IPS DF 6.9 (cell line): ENCODE data around the gene BCDIN3D.
"Not testable (repeated sequence)": the region's sequence is repeated elsewhere in the genome, so short reads cannot be mapped to it uniquely, and the experiment has no call there.

ENCODE experiments used
- DNase-seq: peaks from one replicate; pipeline ENCODE4 v3.0.0-alpha.2; 2013; ENCODE audit warnings: low read depth, low spot score
- H3K27ac ChIP-seq: one replicate; pipeline ENCODE4 v1.5.1; 2013; ENCODE audit warnings: low read length, control low read depth
- H3K27me3 ChIP-seq: 2 replicates; pipeline ENCODE4 v1.6.1; 2013; ENCODE audit warnings: mild to moderate bottlenecking, low read length; ENCODE audit not compliant: control insufficient read depth, insufficient read depth
- H3K36me3 ChIP-seq: 2 replicates; pipeline ENCODE4 v1.6.1; 2013; ENCODE audit warnings: low read length; ENCODE audit not compliant: control insufficient read depth, insufficient read depth
- H3K4me1 ChIP-seq: 2 replicates; pipeline ENCODE4 v1.6.1; 2013; ENCODE audit warnings: low read length; ENCODE audit not compliant: control insufficient read depth, insufficient read depth
- H3K4me3 ChIP-seq: 2 replicates; pipeline ENCODE4 v1.5.1; 2013; ENCODE audit warnings: mild to moderate bottlenecking, low read length
- H3K9me3 ChIP-seq: 2 replicates; pipeline ENCODE4 v1.6.1; 2013; ENCODE audit warnings: low read length, inconsistent platforms; ENCODE audit not compliant: control insufficient read depth, insufficient read depth
- WGBS: extraction: QIAGEN DNeasy Blood & Tissue Kit; methylation state at CpG from one replicate; pipeline ENCODE4 v1.1.7; 2013; ENCODE audit warnings: mixed read lengths, missing lambda C conversion rate; ENCODE audit not compliant: insufficient read length, insufficient coverage; 5-methylcytosine and 5-hydroxymethylcytosine counted together

The BCDIN3D gene

GRCh38 chr12:49868952-49869815, 26.3 kb upstream of the BCDIN3D start:
- Histone ChIP-seq H3K27me3 (no peaks in the 10 kb centered on the region), H3K9me3 (no peaks in the 10 kb centered on the region), H3K4me3 (no peak overlapping the region), H3K4me1 (no peaks in the 10 kb centered on the region), H3K27ac (no peak overlapping the region), H3K36me3 (no peaks in the 10 kb centered on the region)
- WGBS = no CpG with 5 or more reads among the region's 16 CpGs
- no peak for DNase-seq

GRCh38 chr12:49868449-49868848, 25.5 kb upstream of the BCDIN3D start:
- Histone ChIP-seq H3K27me3 (no peaks in the 10 kb centered on the region), H3K9me3 (no peaks in the 10 kb centered on the region), H3K4me3 (no peak overlapping the region), H3K36me3 (no peaks in the 10 kb centered on the region), H3K27ac (no peak overlapping the region), H3K4me1 (no peaks in the 10 kb centered on the region)
- no CpG with 5 or more reads among the region's 16 CpGs for WGBS
- DNase-seq = no peak

GRCh38 chr12:49867570-49868341, 24.9 kb upstream of the BCDIN3D start:
- H3K36me3 ChIP-seq = no peaks in the 10 kb centered on the region
- no peak for DNase-seq
- no CpG with 5 or more reads among the region's 11 CpGs for WGBS
- H3K27me3 ChIP-seq = no peaks in the 10 kb centered on the region
- H3K27ac ChIP-seq = no peak overlapping the region
- no peaks in the 10 kb centered on the region for H3K9me3 ChIP-seq
- H3K4me1 ChIP-seq = no peaks in the 10 kb centered on the region
- H3K4me3 ChIP-seq = no peak overlapping the region

GRCh38 chr12:49866859-49867569, 24.1 kb upstream of the BCDIN3D start:
- DNase-seq = peak; percentile 54
- no peaks in the 10 kb centered on the region for H3K36me3 ChIP-seq
- H3K27ac ChIP-seq = no peak overlapping the region
- no CpG with 5 or more reads among the region's 19 CpGs for WGBS
- H3K9me3 ChIP-seq = no peaks in the 10 kb centered on the region
- H3K27me3 ChIP-seq = no peaks in the 10 kb centered on the region
- no peak overlapping the region for H3K4me3 ChIP-seq
- H3K4me1 ChIP-seq = no peaks in the 10 kb centered on the region

GRCh38 chr12:49865782-49866135, 22.9 kb upstream of the BCDIN3D start:
- Histone ChIP-seq H3K27ac (no peak overlapping the region), H3K27me3 (no peaks in the 10 kb centered on the region), H3K4me1 (no peaks in the 10 kb centered on the region), H3K4me3 (no peak overlapping the region), H3K9me3 (no peaks in the 10 kb centered on the region), H3K36me3 (no peaks in the 10 kb centered on the region)
- no CpG with 5 or more reads among the region's 8 CpGs for WGBS
- no peak for DNase-seq

- H3K4me3 ChIP-seq = no peak overlapping the region
- no peaks in the 10 kb centered on the region for H3K4me1 ChIP-seq
- no peaks in the 10 kb centered on the region for H3K9me3 ChIP-seq
- no CpG with 5 or more reads among the region's 13 CpGs for WGBS
- no peaks in the 10 kb centered on the region for H3K27me3 ChIP-seq
- no peaks in the 10 kb centered on the region for H3K36me3 ChIP-seq
- H3K27ac ChIP-seq = no peak overlapping the region
- no peak for DNase-seq
Measured at GRCh38 chr12:49865109-49865781, 22.3 kb upstream of the BCDIN3D start.

GRCh38 chr12:49864798-49865090, 21.8 kb upstream of the BCDIN3D start:
- Histone ChIP-seq H3K4me3 (no peak overlapping the region), H3K36me3 (no peaks in the 10 kb centered on the region), H3K27ac (no peak overlapping the region), H3K4me1 (no peaks in the 10 kb centered on the region), H3K27me3 (no peaks in the 10 kb centered on the region), H3K9me3 (no peaks in the 10 kb centered on the region)
- DNase-seq = no peak
- WGBS = no CpG with 5 or more reads among the region's 2 CpGs

GRCh38 chr12:49863946-49864797, 21.3 kb upstream of the BCDIN3D start:
- no peaks in the 10 kb centered on the region for H3K27me3 ChIP-seq
- WGBS = no CpG with 5 or more reads among the region's 17 CpGs
- H3K9me3 ChIP-seq = no peaks in the 10 kb centered on the region
- DNase-seq = no peak
- H3K4me1 ChIP-seq = no peaks in the 10 kb centered on the region
- no peaks in the 10 kb centered on the region for H3K36me3 ChIP-seq
- H3K4me3 ChIP-seq = no peak overlapping the region
- H3K27ac ChIP-seq = no peak overlapping the region

GRCh38 chr12:49860921-49861320, 18.0 kb upstream of the BCDIN3D start:
- H3K4me3 ChIP-seq, H3K27me3 ChIP-seq, H3K27ac ChIP-seq, H3K36me3 ChIP-seq, H3K4me1 ChIP-seq, H3K9me3 ChIP-seq, DNase-seq: not testable (repeated sequence)
- WGBS = no CpG with 5 or more reads among the region's 31 CpGs
